NCI-H2227 treated with DMSO at 0.1 percent for 48 hours (cell line): ENCODE results near the gene NGB.

Source experiments
- DNase-seq: peaks from one replicate; lab custom pipeline; 2025; lab: John Stamatoyannopoulos, UW

The NGB gene

GRCh38 chr14:77264466-77265186 lies 6.4 kb downstream of the NGB start:
- no peak for DNase-seq

GRCh38 chr14:77260631-77261030 lies 10.4 kb downstream of the NGB start:
- DNase-seq: no peak

GRCh38 chr14:77260199-77260598 lies 10.8 kb downstream of the NGB start:
- DNase-seq: no peak

GRCh38 chr14:77259025-77259715 lies 11.8 kb downstream of the NGB start:
- DNase-seq: no peak

GRCh38 chr14:77258566-77258965 lies 12.4 kb downstream of the NGB start:
- DNase-seq: no peak

- DNase-seq: no peak
Observed at GRCh38 chr14:77257700-77258099, 13.3 kb downstream of the NGB start.

- DNase-seq: no peak
Observed at GRCh38 chr14:77256694-77257093, 14.3 kb downstream of the NGB start.

GRCh38 chr14:77253333-77254190 lies 17.4 kb downstream of the NGB start:
- no peak for DNase-seq

- DNase-seq: no peak
Observed at GRCh38 chr14:77251870-77252269, 19.1 kb downstream of the NGB start.

GRCh38 chr14:77250927-77251326 lies 20.1 kb downstream of the NGB start:
- DNase-seq: no peak

- no peak for DNase-seq
Observed at GRCh38 chr14:77249286-77249685, 21.7 kb downstream of the NGB start.

- DNase-seq: no peak
Observed at GRCh38 chr14:77248666-77249065, 22.3 kb downstream of the NGB start.

- no peak for DNase-seq
Observed at GRCh38 chr14:77246784-77247183, 24.2 kb downstream of the NGB start.

- no peak for DNase-seq
Observed at GRCh38 chr14:77245820-77246219, 25.2 kb downstream of the NGB start.

- DNase-seq: no peak
Observed at GRCh38 chr14:77243853-77244252, 27.2 kb downstream of the NGB start.

- DNase-seq: no peak
Observed at GRCh38 chr14:77242752-77243151, 28.3 kb downstream of the NGB start.

GRCh38 chr14:77241955-77242354 lies 29.1 kb downstream of the NGB start:
- no peak for DNase-seq

GRCh38 chr14:77240336-77240915 lies 30.6 kb downstream of the NGB start:
- no peak for DNase-seq

- DNase-seq: no peak
Observed at GRCh38 chr14:77239412-77239811, 31.6 kb downstream of the NGB start.

- no peak for DNase-seq
Observed at GRCh38 chr14:77238996-77239395, 32.0 kb downstream of the NGB start.

- no peak for DNase-seq
Observed at GRCh38 chr14:77238356-77238755, 32.6 kb downstream of the NGB start.

GRCh38 chr14:77236814-77237213 lies 34.2 kb downstream of the NGB start:
- DNase-seq: no peak
